ENCODE results near the gene COL23A1. TPM values are rescaled to one million over a fixed set of nuclear protein-coding genes. Genes with fewer than 3 reads are reported as not detected.

The COL23A1 gene
- total RNA-seq, 4 donors from 2014 or later: 0.83 to 1.8 (median 1.5) TPM

- DNase-seq (ENCODE audit: extremely low spot score): no peak
- Histone ChIP-seq H3K36me3 (no peaks in the 10 kb centered on the region), H3K9me3 (no peaks in the 10 kb centered on the region), H3K4me1 (peaks cover 0 to 10% (median 7%) of the 10 kb centered on the region in 4 donors), H3K27ac (replicated peaks in 1 of 4) (no peak overlapping the region), H3K27me3 (peaks cover 0 to 20% (median 4%) of the 10 kb centered on the region in 4 donors), H3K4me3 (no peak overlapping the region)
- TF ChIP-seq, protein P1, sequence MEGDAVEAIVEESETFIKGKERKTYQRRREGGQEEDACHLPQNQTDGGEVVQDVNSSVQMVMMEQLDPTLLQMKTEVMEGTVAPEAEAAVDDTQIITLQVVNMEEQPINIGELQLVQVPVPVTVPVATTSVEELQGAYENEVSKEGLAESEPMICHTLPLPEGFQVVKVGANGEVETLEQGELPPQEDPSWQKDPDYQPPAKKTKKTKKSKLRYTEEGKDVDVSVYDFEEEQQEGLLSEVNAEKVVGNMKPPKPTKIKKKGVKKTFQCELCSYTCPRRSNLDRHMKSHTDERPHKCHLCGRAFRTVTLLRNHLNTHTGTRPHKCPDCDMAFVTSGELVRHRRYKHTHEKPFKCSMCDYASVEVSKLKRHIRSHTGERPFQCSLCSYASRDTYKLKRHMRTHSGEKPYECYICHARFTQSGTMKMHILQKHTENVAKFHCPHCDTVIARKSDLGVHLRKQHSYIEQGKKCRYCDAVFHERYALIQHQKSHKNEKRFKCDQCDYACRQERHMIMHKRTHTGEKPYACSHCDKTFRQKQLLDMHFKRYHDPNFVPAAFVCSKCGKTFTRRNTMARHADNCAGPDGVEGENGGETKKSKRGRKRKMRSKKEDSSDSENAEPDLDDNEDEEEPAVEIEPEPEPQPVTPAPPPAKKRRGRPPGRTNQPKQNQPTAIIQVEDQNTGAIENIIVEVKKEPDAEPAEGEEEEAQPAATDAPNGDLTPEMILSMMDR (IDR thresholded peaks at IDR 0.05): no peak
- TF ChIP-seq EP300 (IDR thresholded peaks at IDR 0.05) (no peak), POLR2A (IDR thresholded peaks at IDR 0.05; ENCODE audit: low read depth) (no peak), POLR2AphosphoS5 (IDR thresholded peaks at IDR 0.05) (no peak)
- 59% methylated on average over 3 of the region's 3 CpGs for WGBS
- intact Hi-C loops (cut with DNase I): no loop called here
These were observed 8.6 kb downstream of the COL23A1 start for GRCh38 chr5:178581621-178582020.

DNA sequence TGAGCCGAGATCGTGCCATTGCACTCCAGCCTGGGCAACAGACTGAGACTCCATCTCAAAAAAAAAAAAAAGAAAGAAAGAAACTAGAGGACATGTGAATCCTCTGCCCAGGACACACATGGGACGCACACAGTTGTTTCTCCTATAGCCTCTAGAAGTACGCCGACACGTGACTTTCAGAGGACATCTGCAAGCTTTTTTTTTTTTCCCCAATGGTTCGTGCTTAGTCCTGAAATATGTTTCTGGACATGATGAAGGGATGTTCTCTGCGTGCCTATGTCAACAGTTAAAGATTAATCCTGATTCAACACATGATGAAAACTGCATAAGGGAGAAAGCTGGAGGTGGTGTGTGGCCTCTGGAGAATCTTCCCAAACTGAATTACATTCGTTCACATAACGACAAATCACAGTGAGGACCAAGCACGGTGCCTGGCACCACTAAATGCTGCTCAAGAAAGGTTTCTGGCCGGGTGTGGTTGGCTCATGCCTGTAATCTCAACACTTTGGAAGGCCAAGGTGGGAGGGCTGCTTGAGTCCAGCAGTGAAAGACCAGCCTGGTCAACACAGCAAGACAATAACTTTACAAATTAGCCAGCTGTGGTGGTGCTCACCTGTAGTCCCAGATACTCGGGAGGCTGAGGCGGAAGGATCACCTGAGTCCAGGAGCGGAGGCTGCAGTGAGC lies 9.8 kb downstream of the COL23A1 start:
- no peaks in the 10 kb centered on the region for H3K9me3 ChIP-seq
- 75% methylated on average over 15 of the region's 15 CpGs for WGBS
- peaks cover 0 to 29% (median 6%) of the 10 kb centered on the region in 4 donors for H3K27me3 ChIP-seq
- H3K4me1 ChIP-seq: peaks cover 0 to 16% (median 11%) of the 10 kb centered on the region in 4 donors
- no peaks in the 10 kb centered on the region for H3K36me3 ChIP-seq
- DNase-seq (ENCODE audit: extremely low spot score): peak; percentile 82
- TF ChIP-seq POLR2A (IDR thresholded peaks at IDR 0.05; ENCODE audit: low read depth) (no peak), EP300 (IDR thresholded peaks at IDR 0.05) (no peak), POLR2AphosphoS5 (IDR thresholded peaks at IDR 0.05) (no peak)
- TF ChIP-seq, protein P1 (IDR thresholded peaks at IDR 0.05): no peak
- no peak overlapping the region for H3K4me3 ChIP-seq
- intact Hi-C loops (cut with DNase I): no loop called here
- no peak overlapping the region for H3K27ac ChIP-seq (replicated peaks in 1 of 4)

DNA sequence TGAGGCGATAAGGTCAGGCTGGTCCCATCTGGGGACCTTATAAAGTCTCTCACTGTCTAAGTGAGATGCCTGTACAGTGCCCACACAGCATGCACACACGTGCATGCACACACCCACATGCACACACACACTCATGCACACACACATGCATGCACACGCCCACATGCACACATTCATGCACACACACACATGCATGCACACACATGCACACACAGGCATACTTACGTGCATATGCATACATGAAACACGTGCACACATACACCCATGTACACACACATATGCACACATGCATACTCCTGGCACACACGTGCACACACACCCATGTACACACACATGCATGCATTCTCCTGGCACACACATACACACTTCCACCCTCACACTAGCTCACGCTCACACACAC lies 12.2 kb downstream of the COL23A1 start:
- WGBS: 89% methylated on average over 7 of the region's 7 CpGs
- DNase-seq (ENCODE audit: extremely low spot score): peak; percentile 88
- H3K4me3 ChIP-seq: no peak overlapping the region
- no peaks in the 10 kb centered on the region for H3K36me3 ChIP-seq
- no peaks in the 10 kb centered on the region for H3K9me3 ChIP-seq
- intact Hi-C loops (cut with DNase I): no loop called here
- H3K4me1 ChIP-seq: peaks cover 0 to 16% (median 11%) of the 10 kb centered on the region in 4 donors
- no peak for TF ChIP-seq EP300 (IDR thresholded peaks at IDR 0.05)
- no peak for TF ChIP-seq POLR2AphosphoS5 (IDR thresholded peaks at IDR 0.05)
- TF ChIP-seq, protein P1 (IDR thresholded peaks at IDR 0.05): no peak
- TF ChIP-seq POLR2A (IDR thresholded peaks at IDR 0.05; ENCODE audit: low read depth): no peak
- H3K27me3 ChIP-seq: peaks cover 0 to 35% (median 6%) of the 10 kb centered on the region in 4 donors
- no peak overlapping the region for H3K27ac ChIP-seq (replicated peaks in 1 of 4)

DNA sequence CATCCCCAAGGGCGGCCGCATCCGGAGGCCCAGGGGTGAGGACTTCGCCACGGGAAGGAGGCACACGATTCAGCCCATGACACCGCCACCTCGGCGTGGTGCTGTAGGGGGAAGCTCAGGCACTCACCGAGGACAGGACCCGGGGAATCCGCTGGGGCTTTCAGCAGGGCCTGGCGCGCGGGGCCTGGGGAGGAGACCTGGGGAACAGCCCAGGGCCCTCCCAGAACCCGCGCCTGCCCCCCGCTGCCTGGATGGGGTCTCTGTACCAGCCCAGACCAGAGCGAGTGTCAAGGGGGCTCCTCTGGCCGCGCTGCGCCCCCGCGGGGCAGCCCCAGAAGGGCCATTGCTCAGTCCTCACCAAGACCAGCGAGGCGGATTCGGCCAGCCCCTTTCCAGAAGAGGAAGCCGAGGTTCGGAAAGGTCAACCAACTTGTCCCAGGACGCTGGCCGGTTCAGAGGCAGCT lies 12.8 kb downstream of the COL23A1 start:
- H3K27me3 ChIP-seq: peaks cover 0 to 35% (median 6%) of the 10 kb centered on the region in 4 donors
- peaks cover 0 to 16% (median 11%) of the 10 kb centered on the region in 4 donors for H3K4me1 ChIP-seq
- peak overlapping the region in 1 of 4 donors; percentile 48 for H3K27ac ChIP-seq (replicated peaks in 1 of 4)
- H3K4me3 ChIP-seq: peak overlapping the region in 3 of 4 donors; percentile 22 to 50 (median 47)
- H3K9me3 ChIP-seq: no peaks in the 10 kb centered on the region
- WGBS: 74% methylated on average over 18 of the region's 31 CpGs
- no peaks in the 10 kb centered on the region for H3K36me3 ChIP-seq
- intact Hi-C loops (cut with DNase I): no loop called here
- no peak for DNase-seq (ENCODE audit: extremely low spot score)
- TF ChIP-seq POLR2AphosphoS5 (IDR thresholded peaks at IDR 0.05) (no peak), EP300 (IDR thresholded peaks at IDR 0.05) (no peak), POLR2A (IDR thresholded peaks at IDR 0.05; ENCODE audit: low read depth) (no peak)
- TF ChIP-seq, protein P1 (IDR thresholded peaks at IDR 0.05): no peak
